DMS114 treated with DMSO at 0.1 percent for 48 hours (cell line): Measurements from ENCODE around the gene CCDC85C.
"Not testable (repeated sequence)": the region's sequence is repeated elsewhere in the genome, so short reads cannot be mapped to it uniquely, and the experiment has no call there.

Source experiments
- DNase-seq: peaks from one replicate; lab custom pipeline; 2025; ENCODE audit not compliant: unreplicated experiment; lab: John Stamatoyannopoulos, UW

The CCDC85C gene

GRCh38 chr14:99603471-99604277, at the start of gene CCDC85C:
CCDC85C (minus strand) TSS chr14:99604207; CDS start chr14:99603959, 248 bp downstream.
- DNase-seq = no peak

- DNase-seq = no peak
Observed at GRCh38 chr14:99651953-99652746, 48.1 kb upstream of the CCDC85C start.

GRCh38 chr14:99650189-99650588, 46.2 kb upstream of the CCDC85C start:
- no peak for DNase-seq

- DNase-seq = no peak
Observed at GRCh38 chr14:99649643-99650042, 45.6 kb upstream of the CCDC85C start.

- no peak for DNase-seq
Observed at GRCh38 chr14:99649219-99649618, 45.2 kb upstream of the CCDC85C start.

GRCh38 chr14:99648027-99648784, 44.2 kb upstream of the CCDC85C start:
- no peak for DNase-seq

- DNase-seq = no peak
Observed at GRCh38 chr14:99647411-99647810, 43.4 kb upstream of the CCDC85C start.

GRCh38 chr14:99645545-99646505, 41.8 kb upstream of the CCDC85C start:
- DNase-seq = no peak

GRCh38 chr14:99644723-99645544, 40.9 kb upstream of the CCDC85C start, which contains the start of gene HHIPL1:
HHIPL1 (plus strand) TSS chr14:99645129; CDS start chr14:99645208, 79 bp downstream.
- DNase-seq = no peak

GRCh38 chr14:99644035-99644587, 40.1 kb upstream of the CCDC85C start:
- DNase-seq = no peak

GRCh38 chr14:99643343-99643742, 39.3 kb upstream of the CCDC85C start:
- no peak for DNase-seq

GRCh38 chr14:99642771-99643170, 38.8 kb upstream of the CCDC85C start:
- DNase-seq = not testable (repeated sequence)

GRCh38 chr14:99637624-99638023, 33.6 kb upstream of the CCDC85C start:
- DNase-seq = no peak

GRCh38 chr14:99636487-99636886, 32.5 kb upstream of the CCDC85C start:
- DNase-seq = no peak

- no peak for DNase-seq
Observed at GRCh38 chr14:99635116-99635515, 31.1 kb upstream of the CCDC85C start.

- DNase-seq = no peak
Observed at GRCh38 chr14:99634443-99634842, 30.4 kb upstream of the CCDC85C start.

- DNase-seq = no peak
Observed at GRCh38 chr14:99633918-99634317, 29.9 kb upstream of the CCDC85C start.

- DNase-seq = no peak
Observed at GRCh38 chr14:99633141-99633540, 29.1 kb upstream of the CCDC85C start.
